Activated naive CD4-positive, alpha-beta T cell treated with anti-CD3 and anti-CD28 coated beads, Interleukin-2, amount 50 U/mL, for 24 hours (primary cell): ENCODE results near the gene DNM3.

Source experiments
- H3K27ac Mint-ChIP-seq: one replicate; pipeline ENCODE4 v1.8.0; 2021; ENCODE audit warnings: mild to moderate bottlenecking, mixed read lengths
- H3K27me3 Mint-ChIP-seq: one replicate; pipeline ENCODE4 v1.8.0; 2021; ENCODE audit warnings: mixed read lengths
- H3K36me3 Mint-ChIP-seq: one replicate; pipeline ENCODE4 v1.8.0; 2021; ENCODE audit warnings: mixed read lengths
- H3K4me1 Mint-ChIP-seq: one replicate; pipeline ENCODE4 v1.8.0; 2021; ENCODE audit warnings: mixed read lengths
- H3K4me3 Mint-ChIP-seq: one replicate; pipeline ENCODE4 v1.8.0; 2021; ENCODE audit warnings: mild to moderate bottlenecking, mixed read lengths
- H3K9me3 Mint-ChIP-seq: one replicate; pipeline ENCODE4 v1.8.0; 2021; ENCODE audit warnings: mixed read lengths

The DNM3 gene

DNA sequence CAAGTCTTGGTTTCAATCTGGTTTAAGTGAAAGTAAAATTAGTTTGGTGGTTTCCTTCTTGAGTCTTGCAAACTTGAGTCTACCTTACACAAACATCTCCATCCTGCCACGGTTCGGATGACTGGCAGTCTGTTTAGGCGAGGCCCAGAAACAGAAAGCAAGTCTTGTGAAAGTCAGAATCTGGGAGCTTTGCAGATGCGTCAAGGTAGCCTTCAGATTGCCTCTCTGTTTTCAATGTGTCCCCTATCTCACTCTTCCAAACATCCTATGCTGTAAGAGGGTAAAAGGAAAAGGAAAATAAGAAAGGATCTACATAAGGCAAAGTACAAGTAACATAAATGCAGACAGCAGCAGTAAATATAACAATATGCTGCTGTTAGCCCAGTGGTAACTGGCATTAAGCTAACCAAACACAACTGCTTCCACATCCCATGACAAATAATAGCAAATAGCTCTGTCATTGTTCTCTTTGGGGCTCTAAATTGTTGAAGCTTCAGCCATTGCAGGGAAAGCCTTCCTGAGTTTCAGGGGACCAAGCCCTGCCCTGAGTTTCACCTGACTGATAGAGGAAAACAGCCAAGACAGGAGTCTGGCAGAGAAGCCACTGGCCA, 552.9 kb downstream of the DNM3 start:
- peak overlapping the region; percentile 73 for H3K4me3 Mint-ChIP-seq
- H3K4me1 Mint-ChIP-seq, result peaks cover 75% of the 10 kb centered on the region
- H3K27ac Mint-ChIP-seq, result peak overlapping the region; percentile 97
- H3K27me3 Mint-ChIP-seq, result no peaks in the 10 kb centered on the region
- peaks cover 4% of the 10 kb centered on the region for H3K36me3 Mint-ChIP-seq
- H3K9me3 Mint-ChIP-seq, result peaks cover 4% of the 10 kb centered on the region

DNA sequence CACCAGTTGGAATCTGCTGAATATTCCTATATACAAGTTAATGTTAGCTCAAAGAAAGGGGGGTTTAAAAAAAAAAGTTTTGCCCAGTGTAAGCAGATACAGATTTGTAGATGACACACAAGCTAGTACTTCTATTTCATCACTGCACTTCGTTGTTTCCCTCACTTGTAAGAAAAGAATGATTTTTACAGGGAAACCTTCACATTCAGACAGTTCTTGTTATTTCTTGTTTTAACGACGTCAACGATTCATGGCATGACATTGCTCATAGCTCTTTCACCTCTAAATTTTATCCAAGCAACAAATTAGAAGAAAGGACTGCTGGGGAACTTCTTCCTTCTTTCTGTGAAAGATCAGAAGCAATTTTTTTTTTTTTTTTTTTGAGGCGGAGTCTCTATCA, 553.5 kb downstream of the DNM3 start:
- Mint-ChIP-seq H3K9me3 (peaks cover 4% of the 10 kb centered on the region), H3K4me3 (peak overlapping the region; percentile 73), H3K4me1 (peaks cover 80% of the 10 kb centered on the region), H3K36me3 (peaks cover 4% of the 10 kb centered on the region), H3K27ac (peak overlapping the region; percentile 97), H3K27me3 (no peaks in the 10 kb centered on the region)

DNA sequence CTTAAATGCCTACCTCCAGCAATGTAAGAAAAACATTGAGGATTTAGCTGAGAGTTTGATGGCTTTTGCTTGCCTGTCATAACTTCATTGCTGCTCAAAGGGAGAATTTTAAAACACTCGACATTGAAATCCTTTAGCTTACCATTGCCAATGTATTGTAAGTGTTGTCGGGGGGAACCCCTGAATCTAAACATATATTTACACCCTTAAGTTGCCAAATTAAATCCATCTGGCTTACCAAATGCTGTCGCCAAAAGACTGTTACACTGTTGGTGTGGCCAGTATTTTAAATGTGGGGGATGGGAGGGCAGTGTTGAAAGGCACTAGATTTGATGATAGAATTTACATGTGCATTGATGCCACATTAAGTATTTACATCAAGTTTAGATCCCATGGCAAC, 554.3 kb downstream of the DNM3 start:
- Mint-ChIP-seq H3K4me1 (peaks cover 85% of the 10 kb centered on the region), H3K27me3 (no peaks in the 10 kb centered on the region), H3K4me3 (no peak overlapping the region), H3K36me3 (peaks cover 4% of the 10 kb centered on the region), H3K9me3 (peaks cover 4% of the 10 kb centered on the region), H3K27ac (peak overlapping the region; percentile 97)

DNA sequence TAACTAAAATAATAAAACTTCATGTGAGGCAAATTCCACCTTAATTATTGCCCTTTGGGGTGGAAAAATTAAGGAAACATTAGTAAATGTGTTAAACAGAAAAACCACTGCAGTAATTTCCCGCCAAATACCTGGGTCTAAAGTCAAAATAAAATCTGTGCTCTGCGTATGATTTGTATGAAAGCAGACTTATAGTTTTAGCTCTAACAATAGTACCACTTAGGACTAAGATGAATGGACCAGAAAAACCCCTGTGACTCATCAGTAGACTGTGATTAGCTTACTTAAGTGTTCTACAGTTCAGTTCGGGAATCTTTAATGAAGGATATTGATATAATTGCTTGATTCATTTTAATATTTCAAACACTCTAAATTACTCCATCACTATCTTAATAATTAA, 555.9 kb downstream of the DNM3 start:
- H3K4me1 Mint-ChIP-seq, result peaks cover 87% of the 10 kb centered on the region

DNA sequence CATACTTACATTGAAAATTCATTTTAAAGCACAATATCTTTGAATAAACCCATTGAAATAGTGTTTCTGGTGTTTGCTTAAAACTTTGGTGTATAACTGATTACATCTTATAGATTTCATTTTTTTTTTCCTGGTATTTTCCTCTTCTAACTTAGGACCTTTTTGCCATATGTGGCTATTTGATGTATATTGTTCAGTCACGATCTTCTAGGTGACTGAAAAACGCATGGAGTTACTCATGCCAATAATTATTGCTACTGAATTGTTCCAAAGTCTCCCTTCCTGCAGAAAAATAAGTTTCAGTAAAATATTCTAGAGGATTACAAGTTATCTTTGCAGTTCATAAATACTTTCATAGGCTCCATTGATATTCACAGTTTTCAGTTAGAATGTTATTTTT, 556.3 kb downstream of the DNM3 start:
- Mint-ChIP-seq H3K27ac (peak overlapping the region; percentile 44), H3K9me3 (peaks cover 4% of the 10 kb centered on the region), H3K36me3 (peaks cover 4% of the 10 kb centered on the region), H3K4me1 (peaks cover 88% of the 10 kb centered on the region), H3K27me3 (no peaks in the 10 kb centered on the region), H3K4me3 (no peak overlapping the region)

More for the DNA sequence above, 555.9 kb downstream of the DNM3 start:
- H3K9me3 Mint-ChIP-seq, result peaks cover 4% of the 10 kb centered on the region
- H3K27me3 Mint-ChIP-seq, result no peaks in the 10 kb centered on the region
- no peak overlapping the region for H3K27ac Mint-ChIP-seq
- H3K4me3 Mint-ChIP-seq, result no peak overlapping the region
- peaks cover 4% of the 10 kb centered on the region for H3K36me3 Mint-ChIP-seq

DNA sequence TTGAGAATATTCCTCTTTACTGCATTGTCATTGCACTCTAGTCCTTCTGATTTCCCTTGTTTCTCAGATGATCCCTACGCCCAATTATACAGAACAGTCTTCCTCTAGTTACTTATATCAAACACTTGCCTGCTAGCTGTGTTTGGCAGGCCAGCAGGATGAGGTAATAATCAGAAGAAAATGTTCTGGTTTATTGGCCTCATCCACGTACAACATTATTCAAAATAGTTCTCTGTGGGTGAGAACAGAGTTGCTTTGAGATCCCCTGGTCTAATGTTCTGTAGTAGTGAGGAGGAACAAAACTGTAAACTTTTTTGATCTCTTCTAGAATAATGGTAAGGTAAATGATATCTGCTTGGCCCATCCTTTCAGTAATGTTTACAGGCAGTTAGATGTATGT, 556.9 kb downstream of the DNM3 start:
- Mint-ChIP-seq H3K9me3 (peaks cover 3% of the 10 kb centered on the region), H3K36me3 (peaks cover 4% of the 10 kb centered on the region), H3K4me3 (no peak overlapping the region), H3K4me1 (peaks cover 89% of the 10 kb centered on the region), H3K27ac (peak overlapping the region; percentile 47), H3K27me3 (no peaks in the 10 kb centered on the region)

DNA sequence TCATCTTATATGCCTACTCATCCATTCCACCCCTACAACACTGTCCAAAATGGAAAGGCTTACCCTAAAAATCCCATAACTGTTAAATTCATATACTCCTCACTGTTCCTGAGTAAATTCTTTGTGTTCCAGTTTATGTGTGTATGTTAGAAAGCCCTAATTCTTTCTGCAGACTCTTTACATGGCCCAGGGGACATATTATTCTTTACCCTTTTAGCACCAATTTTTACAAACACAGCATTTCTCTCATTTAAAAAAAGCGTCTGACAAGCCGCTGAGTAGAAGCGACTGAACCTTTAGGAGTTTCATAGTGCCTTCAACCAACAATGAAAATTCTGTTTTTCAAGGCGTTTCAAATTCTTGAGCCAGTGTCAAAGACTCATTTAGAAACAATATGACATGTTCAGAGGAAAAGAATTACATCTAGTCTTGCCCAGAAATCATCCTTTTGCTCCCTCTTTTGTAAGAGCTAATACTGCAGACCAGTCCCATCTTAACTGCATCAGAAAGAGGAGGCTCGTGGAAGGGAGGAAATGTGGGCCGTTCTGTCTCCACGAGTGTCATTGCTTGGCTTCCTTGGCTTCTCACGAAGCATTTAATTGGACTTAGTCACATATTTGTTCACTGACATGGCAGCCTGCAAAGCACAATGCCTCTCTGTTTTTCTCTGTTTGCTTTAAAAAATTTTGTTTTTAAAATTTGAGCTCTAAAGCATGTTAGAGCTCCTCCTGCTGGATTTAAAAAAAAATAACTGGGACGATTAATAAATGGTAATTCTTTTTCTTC, 557.9 kb downstream of the DNM3 start:
- Mint-ChIP-seq H3K36me3 (peaks cover 6% of the 10 kb centered on the region), H3K9me3 (no peaks in the 10 kb centered on the region), H3K4me1 (peaks cover 85% of the 10 kb centered on the region), H3K4me3 (peak overlapping the region; percentile 52), H3K27me3 (no peaks in the 10 kb centered on the region), H3K27ac (peak overlapping the region; percentile 57)

DNA sequence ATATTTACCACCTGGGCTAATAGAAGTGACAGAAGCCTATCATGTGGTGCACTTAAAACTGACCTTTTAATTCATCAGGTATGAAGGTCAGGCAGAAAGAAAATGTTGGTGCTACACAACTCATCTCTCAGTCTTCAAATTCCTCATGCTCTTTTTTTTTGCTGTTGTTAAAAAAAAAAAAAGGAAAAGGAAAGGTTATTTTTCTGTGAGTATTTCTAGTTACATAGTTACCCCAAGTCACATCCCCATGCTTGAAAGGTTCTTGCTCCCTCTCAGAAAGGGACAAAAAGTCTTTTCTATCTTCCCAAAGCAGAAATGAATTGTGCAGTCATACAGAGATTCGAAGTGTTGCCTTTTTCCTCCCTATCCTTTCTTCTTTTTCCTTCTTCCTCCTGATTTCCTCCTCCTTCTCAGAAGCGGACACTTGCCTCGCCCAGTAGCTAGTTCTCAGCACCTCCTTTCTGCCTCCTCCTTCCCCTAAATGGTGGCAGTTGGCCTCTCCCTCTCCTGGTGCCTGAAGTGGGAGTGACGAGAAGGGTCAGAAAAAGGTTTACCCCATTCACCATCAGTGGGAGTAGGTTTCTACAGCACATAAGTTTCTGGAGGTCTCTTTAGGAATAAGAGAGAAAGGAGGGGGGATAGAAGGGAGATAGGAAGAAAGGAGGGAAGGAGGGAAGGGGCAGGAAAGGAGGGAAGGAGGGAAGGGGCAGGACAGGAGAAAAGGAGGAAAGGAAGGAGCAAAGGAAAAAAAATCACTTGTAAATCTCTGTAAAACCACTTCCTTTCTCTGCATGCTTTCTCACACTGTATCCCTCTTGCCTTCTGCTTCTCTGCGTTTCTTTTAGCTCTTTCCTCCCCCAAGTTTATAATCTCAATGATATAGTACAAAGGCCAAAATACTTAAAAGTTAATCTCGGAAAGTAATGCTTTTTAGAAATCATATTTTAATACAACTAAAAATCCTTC, 558.7 kb downstream of the DNM3 start:
- Mint-ChIP-seq H3K9me3 (no peaks in the 10 kb centered on the region), H3K36me3 (peaks cover 6% of the 10 kb centered on the region), H3K27me3 (no peaks in the 10 kb centered on the region), H3K27ac (peak overlapping the region; percentile 79), H3K4me1 (peaks cover 76% of the 10 kb centered on the region), H3K4me3 (peak overlapping the region; percentile 52)

DNA sequence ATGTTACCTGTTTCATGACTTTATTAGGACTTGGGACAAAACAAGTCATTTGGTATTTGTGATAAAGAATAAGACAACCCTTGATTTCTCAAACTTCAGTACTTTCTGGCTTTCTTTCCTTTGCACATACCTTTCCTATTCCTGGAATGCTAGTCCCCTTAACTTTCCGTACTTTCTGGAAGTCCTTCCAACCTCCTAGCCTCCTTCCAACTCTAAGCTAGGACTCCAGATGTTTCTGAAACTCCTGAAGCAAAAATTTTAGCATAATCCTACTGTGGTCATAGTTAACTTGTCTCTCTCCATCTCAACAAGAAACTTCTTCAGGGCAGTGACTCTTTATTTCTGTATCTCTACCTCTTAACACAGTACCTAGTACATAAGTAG, 559.4 kb downstream of the DNM3 start:
- Mint-ChIP-seq H3K36me3 (peaks cover 6% of the 10 kb centered on the region), H3K27me3 (no peaks in the 10 kb centered on the region), H3K27ac (peak overlapping the region; percentile 79), H3K9me3 (no peaks in the 10 kb centered on the region), H3K4me1 (peaks cover 70% of the 10 kb centered on the region), H3K4me3 (peak overlapping the region; percentile 46)

DNA sequence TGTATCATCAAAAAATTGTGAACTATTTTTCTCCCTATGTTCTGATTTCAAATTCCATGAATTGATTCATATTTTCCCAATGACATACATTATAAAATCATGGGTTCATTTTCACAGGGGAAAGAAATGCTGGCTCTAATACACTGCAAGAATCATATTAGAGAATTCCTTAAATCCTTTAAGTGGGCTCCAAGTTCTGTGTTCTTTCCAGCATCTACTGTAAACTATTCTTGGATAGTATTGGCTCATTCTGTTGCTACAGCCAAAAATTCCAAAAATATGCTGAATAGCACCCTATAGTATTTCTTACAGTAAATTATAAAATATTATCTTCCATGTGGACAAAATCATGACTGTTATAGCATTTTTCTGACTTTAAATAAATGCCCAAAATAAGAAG, 560.2 kb downstream of the DNM3 start:
- Mint-ChIP-seq H3K27me3 (no peaks in the 10 kb centered on the region), H3K4me1 (peaks cover 68% of the 10 kb centered on the region), H3K27ac (no peak overlapping the region), H3K9me3 (no peaks in the 10 kb centered on the region), H3K4me3 (no peak overlapping the region), H3K36me3 (peaks cover 6% of the 10 kb centered on the region)

DNA sequence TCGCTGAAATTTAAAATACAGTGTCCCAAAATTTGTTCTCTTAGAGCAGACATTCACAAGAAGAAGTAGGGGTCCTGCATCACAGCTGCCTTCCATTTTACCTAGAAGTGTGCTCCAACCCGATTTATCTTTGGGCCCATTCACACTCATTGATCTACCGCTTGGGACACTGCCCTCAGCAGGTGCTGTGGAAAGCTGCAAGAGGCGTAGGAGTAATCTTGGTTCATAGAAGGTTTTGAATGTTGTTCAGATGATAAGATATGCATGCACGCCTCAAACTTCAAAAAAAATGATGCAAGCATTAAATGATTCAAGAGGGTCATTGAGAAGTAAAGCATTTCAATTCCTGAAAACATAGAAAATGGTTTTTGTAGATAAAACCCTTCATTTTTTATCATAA, 560.6 kb downstream of the DNM3 start:
- no peak overlapping the region for H3K4me3 Mint-ChIP-seq
- no peaks in the 10 kb centered on the region for H3K27me3 Mint-ChIP-seq
- H3K4me1 Mint-ChIP-seq, result peaks cover 67% of the 10 kb centered on the region
- no peaks in the 10 kb centered on the region for H3K9me3 Mint-ChIP-seq
- H3K36me3 Mint-ChIP-seq, result peaks cover 6% of the 10 kb centered on the region
- H3K27ac Mint-ChIP-seq, result no peak overlapping the region

DNA sequence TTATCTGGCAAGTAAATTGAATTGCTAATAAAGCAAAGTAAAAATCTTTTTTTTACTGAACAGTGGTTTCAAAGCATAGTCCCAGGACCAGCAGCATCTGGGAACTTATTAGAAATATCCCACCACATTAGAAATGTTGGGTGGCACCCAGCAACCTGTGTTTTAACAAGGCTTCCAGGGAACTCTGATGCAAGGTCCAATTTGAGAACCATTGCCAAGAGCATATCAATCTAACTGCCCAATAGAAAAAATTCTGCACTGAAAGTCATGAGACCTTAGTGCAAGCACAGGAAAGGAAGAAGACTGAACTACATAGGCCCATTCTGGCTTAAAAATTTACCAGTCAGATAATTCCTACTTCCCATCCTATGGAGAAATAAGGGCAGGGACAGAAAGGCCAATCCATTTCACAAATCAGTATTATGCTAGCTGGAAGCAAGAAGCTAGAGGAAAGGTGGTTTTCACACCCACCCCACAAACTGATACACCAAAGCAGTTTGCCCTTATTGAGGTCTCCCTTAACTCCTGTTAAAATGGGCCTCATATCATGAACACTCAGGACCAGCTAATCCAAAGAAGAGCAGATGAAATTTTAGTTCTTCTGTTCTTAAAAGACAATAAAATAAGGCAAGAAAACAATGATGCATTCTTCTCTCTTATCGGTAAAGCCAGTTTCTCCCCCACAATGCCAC, 561.7 kb downstream of the DNM3 start:
- no peak overlapping the region for H3K27ac Mint-ChIP-seq
- peaks cover 6% of the 10 kb centered on the region for H3K36me3 Mint-ChIP-seq
- H3K4me3 Mint-ChIP-seq, result no peak overlapping the region
- no peaks in the 10 kb centered on the region for H3K9me3 Mint-ChIP-seq
- H3K27me3 Mint-ChIP-seq, result no peaks in the 10 kb centered on the region
- H3K4me1 Mint-ChIP-seq, result peaks cover 56% of the 10 kb centered on the region

DNA sequence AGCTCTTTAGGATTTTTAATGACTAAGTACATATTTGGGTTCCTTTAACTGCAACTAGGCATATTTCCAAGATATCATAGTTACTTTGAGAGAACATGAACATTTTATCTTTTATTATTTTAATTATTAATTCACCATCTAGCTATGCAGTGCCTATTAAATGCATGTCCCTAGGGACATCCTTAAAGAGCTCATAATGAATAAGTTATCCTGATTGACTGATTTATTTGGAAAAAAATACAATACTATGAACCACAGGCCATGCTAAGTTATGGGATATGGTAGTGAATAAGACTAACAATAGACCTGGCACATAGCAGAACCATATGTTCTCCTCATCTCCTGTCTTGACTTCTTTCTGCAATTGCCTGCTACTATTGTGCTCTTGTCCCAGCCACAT, 562.8 kb downstream of the DNM3 start:
- peaks cover 45% of the 10 kb centered on the region for H3K4me1 Mint-ChIP-seq
- H3K27ac Mint-ChIP-seq, result no peak overlapping the region
- no peaks in the 10 kb centered on the region for H3K9me3 Mint-ChIP-seq
- H3K36me3 Mint-ChIP-seq, result peaks cover 2% of the 10 kb centered on the region
- no peaks in the 10 kb centered on the region for H3K27me3 Mint-ChIP-seq
- H3K4me3 Mint-ChIP-seq, result no peak overlapping the region

DNA sequence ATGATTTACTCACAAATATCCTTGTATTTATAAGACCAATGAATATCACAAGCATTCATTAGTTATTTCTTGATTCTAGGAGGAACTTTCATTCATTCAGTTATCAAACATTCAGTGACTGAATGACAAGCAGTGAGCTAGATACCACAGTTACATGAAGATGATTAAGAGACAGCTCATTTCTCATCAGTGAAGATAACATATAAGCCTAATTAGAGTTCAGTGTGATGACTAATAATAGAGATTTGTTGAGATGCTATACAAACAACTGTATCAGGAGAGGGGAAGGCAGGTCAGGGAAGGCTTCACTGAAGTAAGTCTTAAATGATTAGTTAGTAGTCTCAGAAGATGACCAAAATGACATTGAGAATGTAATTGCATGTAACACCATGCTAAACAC, 564.6 kb downstream of the DNM3 start:
- H3K36me3 Mint-ChIP-seq, result peaks cover 2% of the 10 kb centered on the region
- no peaks in the 10 kb centered on the region for H3K27me3 Mint-ChIP-seq
- no peak overlapping the region for H3K27ac Mint-ChIP-seq
- no peak overlapping the region for H3K4me3 Mint-ChIP-seq
- no peaks in the 10 kb centered on the region for H3K9me3 Mint-ChIP-seq
- H3K4me1 Mint-ChIP-seq, result peaks cover 27% of the 10 kb centered on the region

DNA sequence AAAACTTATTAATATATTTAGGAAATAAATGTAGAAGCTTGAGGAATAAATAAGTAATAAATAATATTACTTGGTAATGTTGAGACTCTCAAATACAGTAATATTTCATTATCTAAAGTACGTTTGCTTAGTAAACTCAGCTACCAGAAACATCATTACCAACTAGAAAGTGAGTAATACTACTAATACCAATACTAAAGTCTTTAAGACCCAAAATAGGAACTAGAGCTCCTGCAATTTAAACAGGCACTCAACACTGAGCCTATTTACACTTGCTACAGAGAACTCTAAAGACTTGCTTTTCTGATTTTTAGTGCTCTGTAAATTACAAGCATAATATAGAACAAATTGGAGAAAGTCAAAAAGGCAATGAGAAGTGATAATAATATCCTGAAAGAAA, 565.7 kb downstream of the DNM3 start:
- Mint-ChIP-seq H3K27ac (no peak overlapping the region), H3K36me3 (peaks cover 2% of the 10 kb centered on the region), H3K27me3 (no peaks in the 10 kb centered on the region)

More for the DNA sequence above, 565.7 kb downstream of the DNM3 start:
- no peaks in the 10 kb centered on the region for H3K9me3 Mint-ChIP-seq
- no peak overlapping the region for H3K4me3 Mint-ChIP-seq
- peaks cover 22% of the 10 kb centered on the region for H3K4me1 Mint-ChIP-seq
